Thoracic aorta (tissue), 2 donors: ENCODE results near the gene ARHGAP6. TPM values are rescaled to one million over a fixed set of nuclear protein-coding genes. Genes with fewer than 3 reads are reported as not detected.
A peak's percentile ranks its signal among the peaks of the same experiment; 100 is the strongest.

Source experiments
- ATAC-seq: fragments of 150-250 bp; one replicate; pipeline ENCODE4 v1.8.0; 2017; ENCODE audit warnings: low read depth; ENCODE audit not compliant: insufficient number of reproducible peaks, low FRiP score
- DNase-seq: peaks from one replicate; pipeline ENCODE4 v3.0.0-alpha.2; 2020; ENCODE audit warnings: low spot score
- H3K27ac ChIP-seq, 2 donors: fragments of 200-600 bp; sonication (generic); 1 replicate in 1 of 2; 2 replicates in 1 of 2; pipeline ENCODE4 v1.5.1; 2016; ENCODE audit warnings: mild to moderate bottlenecking in 2 of 2, moderate library complexity in 2 of 2
- H3K27me3 ChIP-seq: fragments of 200-600 bp; sonication (generic); replicated peaks from 2 replicates; pipeline ENCODE4 v1.6.0; 2016; ENCODE audit warnings: mild to moderate bottlenecking; ENCODE audit not compliant: insufficient read depth
- H3K36me3 ChIP-seq: fragments of 200-600 bp; sonication (generic); one replicate; pipeline ENCODE4 v1.5.1; 2016
- H3K4me1 ChIP-seq, 2 donors: fragments of 200-600 bp; sonication (generic); 1 replicate in 1 of 2; 2 replicates in 1 of 2; pipeline versions ENCODE4 v1.5.1 to v1.6.0; 2016; ENCODE audit warnings: low read depth in 2 of 2, mild to moderate bottlenecking in 1 of 2; ENCODE audit not compliant: control insufficient read depth in 1 of 2
- H3K4me3 ChIP-seq: fragments of 200-600 bp; sonication (generic); 2 replicates; pipeline ENCODE4 v1.5.1; 2016; ENCODE audit warnings: mild to moderate bottlenecking
- H3K9me3 ChIP-seq: fragments of 200-600 bp; sonication (generic); 2 replicates; pipeline ENCODE4 v1.5.1; 2016
- CTCF ChIP-seq: fragments of 200-600 bp; sonication (generic); IDR thresholded peaks from one replicate; pipeline ENCODE4 v1.5.1; 2019; ENCODE audit warnings: antibody characterized with exemption
- total RNA-seq, 2 donors: library from RNA; depleted of rRNA; stranded (reverse); fragments of >200 nt; gene quantifications; one replicate each; pipeline versions ENCODE4 v1.1.0 to v1.2.3, GENCODE V29; 2016

The ARHGAP6 gene
- total RNA-seq, 2 donors from 2014 or later = 14.6 to 22.3 TPM

DNA sequence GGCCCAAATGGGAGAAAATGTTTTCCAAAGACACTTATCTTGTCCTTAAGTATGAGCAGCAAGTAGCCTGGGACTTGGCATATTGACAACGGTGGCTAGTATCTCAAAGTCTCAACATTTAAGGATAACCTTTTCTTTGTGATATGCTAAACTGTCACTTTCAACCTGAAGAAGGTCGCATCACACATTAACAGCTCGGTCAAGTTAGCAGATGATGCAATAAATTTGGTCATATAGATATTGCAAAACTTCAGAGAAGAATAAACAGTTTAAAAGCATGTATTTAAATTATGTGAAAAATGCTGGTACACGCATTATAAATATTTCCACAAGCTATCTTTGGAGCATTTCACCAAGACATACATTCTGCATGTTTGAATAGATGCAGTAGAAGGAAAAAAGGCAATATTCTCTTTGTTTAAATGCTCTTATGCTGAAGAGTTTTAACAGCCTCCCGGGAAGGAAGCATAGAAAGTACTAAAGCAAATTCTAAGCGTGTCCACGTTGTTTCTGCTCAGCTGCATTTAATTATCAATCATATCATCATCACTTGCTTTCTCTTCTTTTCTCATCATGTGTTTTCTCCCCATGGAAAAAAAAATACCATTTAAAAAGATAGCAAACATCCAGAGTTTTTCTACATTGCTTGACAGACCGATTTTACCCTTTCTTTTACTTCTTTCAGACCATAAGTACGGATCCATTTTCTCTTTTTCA lies 24.2 kb downstream of the ARHGAP6 start:
- H3K4me3 ChIP-seq = no peak overlapping the region
- no peak overlapping the region for H3K27ac ChIP-seq

DNA sequence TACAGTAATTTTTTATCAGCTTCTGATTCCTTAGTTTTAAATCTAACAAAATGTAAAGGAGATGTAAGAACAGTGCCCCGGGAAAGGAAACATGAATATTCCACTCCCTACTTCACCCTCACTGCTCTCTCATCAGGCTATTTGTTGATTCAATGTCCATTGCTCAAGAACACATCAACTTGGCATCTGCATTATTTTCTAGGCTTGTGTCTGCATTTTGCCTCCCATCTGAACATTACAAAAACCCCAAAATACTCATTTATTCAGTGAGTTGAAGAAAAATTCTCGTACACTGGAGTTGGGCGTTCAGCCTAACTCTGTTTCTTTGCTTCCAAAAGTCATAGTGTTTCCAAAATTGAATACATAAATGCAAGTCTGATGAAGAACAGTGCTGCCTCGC lies 25.6 kb downstream of the ARHGAP6 start:
- no peak for ATAC-seq
- H3K4me1 ChIP-seq = peaks cover 0 to 5% of the 10 kb centered on the region in 2 donors
- no peaks in the 10 kb centered on the region for H3K27me3 ChIP-seq
- no peak for TF ChIP-seq CTCF
- DNase-seq = no peak
- no peaks in the 10 kb centered on the region for H3K36me3 ChIP-seq
- no peaks in the 10 kb centered on the region for H3K9me3 ChIP-seq
- H3K4me3 ChIP-seq = no peak overlapping the region
- H3K27ac ChIP-seq = no peak overlapping the region

More for the DNA sequence above, 24.2 kb downstream of the ARHGAP6 start:
- no peak for TF ChIP-seq CTCF
- no peak for DNase-seq
- Histone ChIP-seq H3K27me3 (no peaks in the 10 kb centered on the region), H3K4me1 (peaks cover 0 to 5% of the 10 kb centered on the region in 2 donors), H3K9me3 (no peaks in the 10 kb centered on the region), H3K36me3 (no peaks in the 10 kb centered on the region)
- no peak for ATAC-seq

GRCh38 chrX:11632732-11633131 lies 33.0 kb downstream of the ARHGAP6 start:
- Histone ChIP-seq H3K27me3 (no peaks in the 10 kb centered on the region), H3K27ac (no peak overlapping the region), H3K9me3 (no peaks in the 10 kb centered on the region), H3K4me1 (no peaks in the 10 kb centered on the region), H3K4me3 (no peak overlapping the region), H3K36me3 (no peaks in the 10 kb centered on the region)
- ATAC-seq (no peak), DNase-seq (no peak)
- TF ChIP-seq CTCF = no peak

DNA sequence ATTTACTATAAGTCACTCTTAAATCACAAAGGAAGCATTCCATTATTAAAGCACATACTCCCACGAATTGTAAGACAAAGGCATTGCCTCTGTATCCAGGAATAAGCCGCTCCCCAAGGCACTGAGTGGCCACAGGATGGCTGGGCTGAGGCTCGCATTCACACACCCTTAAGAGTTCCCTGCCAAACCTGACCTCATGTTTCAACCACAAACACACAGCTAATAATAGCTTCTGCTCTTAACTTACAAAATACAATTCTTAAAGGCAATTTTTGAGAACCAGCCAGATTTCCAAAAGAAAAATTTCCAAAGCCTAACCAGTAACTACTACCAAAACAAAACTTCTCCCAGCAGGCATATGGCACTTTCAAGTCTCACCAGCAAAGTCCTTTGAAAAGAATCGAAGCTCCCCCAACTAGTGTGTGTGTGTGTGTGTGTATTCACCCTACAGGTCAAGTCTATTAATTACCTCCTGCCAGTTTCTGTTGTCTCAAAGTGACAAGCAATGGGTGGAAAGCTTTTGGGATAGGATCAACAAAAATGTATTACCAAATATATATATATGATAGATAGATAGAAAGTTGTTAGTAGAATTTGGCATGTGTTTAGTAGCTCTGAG lies 36.0 kb downstream of the ARHGAP6 start:
- Histone ChIP-seq H3K9me3 (no peaks in the 10 kb centered on the region), H3K27ac (peak overlapping the region in 1 of 2 donors; percentile 38), H3K4me1 (no peaks in the 10 kb centered on the region), H3K4me3 (no peak overlapping the region), H3K36me3 (no peaks in the 10 kb centered on the region), H3K27me3 (no peaks in the 10 kb centered on the region)
- no peak for TF ChIP-seq CTCF
- peak; percentile 65 for ATAC-seq
- DNase-seq = peak; percentile 33

DNA sequence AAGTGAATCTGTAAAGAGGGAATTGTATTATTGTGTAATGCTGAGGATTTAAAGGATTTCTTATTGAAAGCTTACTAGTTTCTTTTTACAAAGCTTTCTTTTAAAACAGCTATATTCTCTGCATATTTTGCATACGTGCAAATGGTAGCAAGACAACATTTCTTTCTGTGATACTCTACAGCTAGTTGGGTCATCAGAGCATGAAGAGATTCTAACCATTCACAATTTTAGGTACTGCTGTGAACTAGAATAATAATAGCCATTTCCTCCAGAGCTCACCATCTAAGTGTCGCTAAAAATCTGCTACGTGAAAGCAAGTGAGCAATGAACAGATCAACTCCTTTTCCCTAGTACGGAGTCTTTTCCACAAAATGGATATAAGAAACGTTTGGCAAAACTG lies 37.3 kb downstream of the ARHGAP6 start:
- no peak for TF ChIP-seq CTCF
- no peak for DNase-seq
- ATAC-seq = no peak
- Histone ChIP-seq H3K9me3 (no peaks in the 10 kb centered on the region), H3K36me3 (no peaks in the 10 kb centered on the region), H3K4me1 (no peaks in the 10 kb centered on the region), H3K27ac (peak overlapping the region; percentile 17 to 38), H3K4me3 (no peak overlapping the region), H3K27me3 (no peaks in the 10 kb centered on the region)
